GM18873 (cell line): ENCODE results near the gene KRT85.

ENCODE experiments used
- ATAC-seq: cut with Tn5 transposase; IDR thresholded peaks from one replicate; pipeline ENCODE4 v1.9.1; 2021; ENCODE audit warnings: mild to moderate bottlenecking, moderate library complexity, moderate number of reproducible peaks; ENCODE audit not compliant: unreplicated experiment, low FRiP score

KRT85 gene

GRCh38 chr12:52395761-52396434 is 28.6 kb upstream of the KRT85 start:
- no peak for ATAC-seq

- ATAC-seq = no peak
These were observed 27.6 kb upstream of the KRT85 start for GRCh38 chr12:52394836-52395405.

- ATAC-seq = no peak
These were observed 25.3 kb upstream of the KRT85 start for GRCh38 chr12:52392465-52393007.

GRCh38 chr12:52391618-52392002 is 24.3 kb upstream of the KRT85 start:
- no peak for ATAC-seq

- ATAC-seq = no peak
These were observed 23.7 kb upstream of the KRT85 start for GRCh38 chr12:52390739-52391617.

- no peak for ATAC-seq
These were observed 22.3 kb upstream of the KRT85 start for GRCh38 chr12:52389313-52390207.

- no peak for ATAC-seq
These were observed 20.6 kb upstream of the KRT85 start for GRCh38 chr12:52387859-52388258.

GRCh38 chr12:52385226-52385702 is 18.0 kb upstream of the KRT85 start, which contains the start of gene KRT84:
Gene KRT84, minus strand, starts transcription at chr12:52385652. Its CDS starts 67 bp downstream, at chr12:52385585.
- no peak for ATAC-seq

GRCh38 chr12:52383331-52383730 is 16.1 kb upstream of the KRT85 start:
- no peak for ATAC-seq

GRCh38 chr12:52382854-52383253 is 15.6 kb upstream of the KRT85 start:
- no peak for ATAC-seq

GRCh38 chr12:52381206-52381605 is 13.9 kb upstream of the KRT85 start:
- ATAC-seq = no peak

- no peak for ATAC-seq
These were observed 13.0 kb upstream of the KRT85 start for GRCh38 chr12:52380271-52380694.

- ATAC-seq = no peak
These were observed 12.3 kb upstream of the KRT85 start for GRCh38 chr12:52379536-52379935.

- ATAC-seq = no peak
These were observed 10.8 kb upstream of the KRT85 start for GRCh38 chr12:52378091-52378490.

GRCh38 chr12:52377266-52377665 is 10.0 kb upstream of the KRT85 start:
- ATAC-seq = no peak

GRCh38 chr12:52372216-52373154 is 5.2 kb upstream of the KRT85 start:
- no peak for ATAC-seq

- no peak for ATAC-seq
These were observed 4.4 kb upstream of the KRT85 start for GRCh38 chr12:52371716-52372115.

GRCh38 chr12:52370926-52371608 is 3.8 kb upstream of the KRT85 start:
- ATAC-seq = no peak
